GM18907 (cell line): Measurements from ENCODE around the gene GPR63.

ENCODE experiments used
- ATAC-seq: cut with Tn5 transposase; IDR thresholded peaks from one replicate; pipeline ENCODE4 v1.9.1; 2021; ENCODE audit warnings: mild to moderate bottlenecking, moderate library complexity; ENCODE audit not compliant: unreplicated experiment

The GPR63 gene

GRCh38 chr6:96823743-96824142, 13.5 kb downstream of the GPR63 start:
- no peak for ATAC-seq

- no peak for ATAC-seq
These were observed 16.2 kb downstream of the GPR63 start for GRCh38 chr6:96821034-96821433.

DNA sequence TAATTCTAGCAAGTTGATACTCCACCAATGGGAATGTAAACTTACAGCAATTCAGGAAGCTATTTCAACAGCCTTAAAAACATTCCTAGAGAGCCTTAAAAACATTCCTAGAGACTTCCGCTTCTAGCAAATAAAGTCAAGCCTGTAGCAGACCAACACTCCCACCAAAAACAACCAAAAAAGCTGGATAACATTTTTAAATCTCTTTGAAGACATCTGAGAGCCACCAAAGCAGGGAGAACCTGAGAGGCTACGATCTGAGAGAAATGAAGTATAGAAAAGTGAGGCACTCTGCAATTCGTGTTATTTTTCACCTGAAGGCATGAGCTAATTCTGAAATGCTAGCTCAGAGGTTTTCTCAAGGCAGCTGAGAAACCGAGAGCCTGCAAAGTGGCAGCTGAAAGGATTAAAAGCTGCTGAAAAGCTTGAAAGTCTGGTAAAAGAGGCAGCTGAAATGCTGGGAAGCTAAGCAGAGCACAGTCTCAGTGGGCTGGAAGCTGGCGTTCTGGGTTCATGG, 20.9 kb downstream of the GPR63 start:
- no peak for ATAC-seq

DNA sequence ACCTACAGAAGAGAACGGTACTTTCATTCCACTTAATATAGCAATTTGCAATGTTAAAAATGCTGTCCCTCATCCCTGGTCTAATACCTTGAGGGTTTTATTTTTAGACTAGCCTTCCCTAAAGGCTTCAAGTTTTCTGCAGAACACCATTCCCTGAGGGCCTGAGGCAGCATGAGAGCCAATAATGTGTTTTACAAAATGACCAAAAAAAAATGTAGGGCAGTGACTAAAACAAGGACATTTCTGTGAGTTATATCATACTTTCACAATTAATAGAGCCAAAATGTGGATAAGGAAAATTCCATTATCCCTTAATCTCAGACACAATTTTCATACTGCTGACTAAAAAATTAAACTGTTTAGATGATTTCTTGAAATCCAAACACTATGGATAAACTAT, 22.7 kb downstream of the GPR63 start:
- no peak for ATAC-seq

- no peak for ATAC-seq
These were observed 25.1 kb downstream of the GPR63 start for GRCh38 chr6:96812077-96812703.

DNA sequence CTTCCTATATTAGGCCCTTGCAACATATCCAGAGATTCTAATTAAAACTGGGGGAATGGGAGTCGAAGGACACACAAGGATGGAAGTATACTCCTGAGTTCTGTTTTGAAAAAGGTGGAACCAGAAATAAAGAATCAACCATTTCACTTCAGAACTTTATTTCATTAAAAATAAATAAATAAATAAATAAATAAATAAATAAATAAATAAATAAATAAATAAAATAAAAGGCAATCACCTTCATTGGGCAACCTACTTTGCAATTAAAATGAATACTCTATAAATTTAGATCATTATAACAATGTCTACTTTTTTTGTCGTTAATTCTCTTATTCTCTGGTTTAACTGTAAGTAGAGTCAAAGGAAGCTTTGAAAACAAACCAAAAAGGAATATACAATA, 25.6 kb downstream of the GPR63 start:
- ATAC-seq = no peak

GRCh38 chr6:96811136-96811535, 26.1 kb downstream of the GPR63 start:
- no peak for ATAC-seq

DNA sequence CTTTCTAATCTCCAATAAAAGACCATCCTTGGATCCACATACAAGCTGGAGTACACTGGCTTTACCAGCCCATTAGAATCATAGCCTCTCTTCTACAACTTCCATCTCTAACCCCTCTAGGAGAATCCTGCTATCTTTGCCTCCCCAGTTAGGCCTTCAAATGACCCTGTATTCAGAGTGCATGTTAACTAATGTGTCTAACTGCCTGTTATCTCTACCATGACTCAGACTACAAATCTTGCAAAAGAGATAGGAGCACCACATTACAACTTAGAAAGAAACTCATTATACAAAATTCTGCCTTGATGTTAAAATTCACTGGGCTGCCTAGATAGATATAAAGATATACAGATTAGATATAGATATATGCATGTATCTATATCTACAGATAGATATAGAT, 28.2 kb downstream of the GPR63 start:
- no peak for ATAC-seq

- no peak for ATAC-seq
These were observed 34.2 kb downstream of the GPR63 start for GRCh38 chr6:96803106-96803481.

DNA sequence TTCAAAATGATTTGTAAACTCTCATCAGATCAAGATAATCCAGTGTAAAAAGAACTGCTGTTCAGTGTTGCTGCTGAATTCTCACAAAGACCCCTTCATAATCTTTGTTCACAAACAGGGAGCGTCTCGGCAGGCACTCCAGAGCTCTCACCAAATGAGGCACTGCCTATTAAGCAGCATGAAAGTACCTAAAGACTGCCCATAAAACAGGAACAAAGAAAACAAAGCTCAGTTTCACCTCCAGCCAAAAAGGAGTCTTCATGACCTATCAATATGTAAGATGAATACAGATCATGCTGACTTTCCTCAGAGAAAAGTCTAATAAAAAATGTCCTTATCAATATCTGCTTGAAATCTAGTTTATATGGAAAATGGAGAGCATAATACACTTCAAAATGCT, 41.8 kb downstream of the GPR63 start:
- no peak for ATAC-seq

GRCh38 chr6:96794980-96795379, 42.3 kb downstream of the GPR63 start:
- no peak for ATAC-seq

DNA sequence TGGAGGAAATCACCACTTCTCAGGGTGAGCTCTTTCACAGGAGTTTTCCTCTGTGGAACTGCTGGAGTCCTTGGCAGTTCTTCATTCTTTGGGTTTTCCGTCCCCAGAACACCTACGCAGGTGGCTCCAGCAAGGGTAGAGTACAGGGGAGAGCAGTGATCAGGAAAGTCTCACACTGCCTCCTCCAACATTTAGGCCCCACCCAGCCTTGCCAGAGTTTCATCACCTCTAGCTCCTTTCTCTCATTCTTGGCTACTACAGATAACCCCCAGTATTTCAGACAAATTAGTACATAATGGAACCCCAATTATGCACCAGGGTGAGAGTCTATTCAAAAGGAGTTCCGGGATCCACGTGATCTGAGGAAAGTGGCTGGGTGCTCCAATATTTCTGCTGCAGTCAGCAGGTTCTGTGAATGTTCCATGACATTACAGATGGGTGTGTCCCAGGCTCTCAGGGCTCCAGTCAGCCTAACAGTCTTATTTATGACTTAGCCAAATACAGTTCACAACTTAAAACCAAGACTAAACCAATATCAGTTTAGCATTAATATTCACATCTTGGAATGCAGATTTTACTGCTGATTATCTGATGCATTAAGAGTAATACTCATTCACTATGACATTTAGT, 44.6 kb downstream of the GPR63 start:
- ATAC-seq = no peak

DNA sequence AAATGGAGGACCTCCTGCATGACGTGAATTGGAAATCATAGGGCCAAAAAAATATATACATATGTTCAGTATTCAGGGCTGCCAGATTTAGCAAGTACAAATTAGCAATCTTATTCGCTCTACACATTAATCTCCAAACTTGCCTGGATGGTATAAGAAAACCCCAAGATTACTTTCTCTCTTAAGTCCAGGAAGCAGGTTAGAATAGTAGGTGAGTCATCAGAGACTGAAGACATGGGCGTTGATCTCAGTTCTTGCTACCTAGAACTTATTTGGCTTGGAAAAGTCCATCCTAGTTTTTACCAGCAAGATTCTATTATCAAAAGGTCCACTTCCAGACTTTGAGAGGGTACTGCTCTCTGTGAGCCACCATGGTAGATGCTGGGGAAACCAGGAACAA, 47.4 kb downstream of the GPR63 start:
- no peak for ATAC-seq

DNA sequence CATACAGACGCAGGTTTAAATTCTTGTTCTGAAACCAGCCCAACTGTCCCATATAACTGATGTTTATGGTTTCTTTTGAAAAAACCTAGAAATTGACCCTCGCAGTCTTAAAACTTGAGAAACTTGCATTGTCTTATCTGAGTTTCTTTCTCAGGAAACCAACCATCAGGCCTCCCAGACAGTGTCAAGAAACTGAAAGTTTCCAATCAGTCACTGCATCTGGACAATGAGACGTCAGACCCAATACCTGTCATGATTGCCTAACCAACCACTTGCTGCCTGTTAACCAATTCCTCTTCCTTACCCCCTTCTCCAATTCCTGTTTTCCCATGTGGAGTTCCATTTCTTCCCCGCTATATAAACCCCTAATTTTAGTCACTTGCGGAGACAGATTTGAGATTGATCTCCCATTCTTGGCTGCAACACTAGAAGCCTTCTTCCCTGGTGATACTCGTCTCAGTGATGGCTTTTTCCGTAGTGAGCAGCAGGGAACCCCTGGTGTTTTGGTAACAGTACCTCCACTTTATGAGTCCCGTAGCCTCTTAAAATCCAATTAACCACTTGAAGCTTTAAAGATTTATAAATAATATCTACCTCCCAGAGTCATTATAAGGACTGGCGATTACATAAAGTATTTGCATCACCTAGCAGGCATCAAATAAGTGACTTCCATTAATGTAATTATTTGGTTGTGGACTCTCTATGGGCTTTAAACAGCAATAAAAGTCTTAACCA, 49.3 kb downstream of the GPR63 start:
- ATAC-seq = no peak

DNA sequence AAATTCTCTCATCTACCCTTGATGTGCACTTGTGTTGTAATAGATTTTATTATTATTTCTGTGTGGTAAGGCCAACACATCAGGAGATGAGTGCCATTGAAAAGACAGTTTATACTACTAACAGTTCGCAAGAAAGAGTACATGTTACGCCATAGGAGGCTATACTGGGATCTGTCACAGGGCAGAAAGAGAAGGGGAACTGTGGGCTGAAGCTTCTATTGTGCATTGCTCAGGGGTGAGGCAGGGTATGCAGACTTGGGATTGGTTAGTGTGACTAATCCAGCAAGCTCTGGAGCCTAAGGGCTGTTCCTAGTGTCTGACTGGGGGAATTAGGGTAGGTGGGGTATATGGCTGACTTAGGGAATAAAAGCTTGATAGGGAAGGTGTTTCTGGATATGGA, 50.9 kb downstream of the GPR63 start:
- ATAC-seq = no peak

- ATAC-seq = no peak
These were observed 52.6 kb downstream of the GPR63 start for GRCh38 chr6:96784650-96785049.

GRCh38 chr6:96783307-96783706, 54.0 kb downstream of the GPR63 start:
- ATAC-seq = no peak

DNA sequence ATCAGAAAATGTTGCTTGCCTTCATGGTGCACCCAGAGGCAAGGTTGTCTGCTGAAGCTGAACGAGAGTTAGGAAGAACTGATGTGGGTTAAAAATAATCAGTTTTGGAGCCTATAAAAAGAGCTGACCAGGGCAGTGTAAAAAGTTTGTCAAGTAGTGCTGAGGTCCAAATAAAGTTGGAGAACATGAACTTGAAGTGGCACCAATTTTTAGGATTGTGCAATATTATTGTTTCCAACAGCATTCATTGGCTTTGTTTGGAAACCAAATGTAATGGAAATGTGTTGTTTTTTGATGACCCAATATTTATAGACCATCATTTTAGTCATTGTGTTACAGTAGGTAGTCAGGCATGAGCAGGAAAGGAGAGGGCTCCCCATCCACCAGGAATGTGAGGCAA, 55.7 kb downstream of the GPR63 start:
- no peak for ATAC-seq

GRCh38 chr6:96777113-96777512, 60.2 kb downstream of the GPR63 start:
- no peak for ATAC-seq

DNA sequence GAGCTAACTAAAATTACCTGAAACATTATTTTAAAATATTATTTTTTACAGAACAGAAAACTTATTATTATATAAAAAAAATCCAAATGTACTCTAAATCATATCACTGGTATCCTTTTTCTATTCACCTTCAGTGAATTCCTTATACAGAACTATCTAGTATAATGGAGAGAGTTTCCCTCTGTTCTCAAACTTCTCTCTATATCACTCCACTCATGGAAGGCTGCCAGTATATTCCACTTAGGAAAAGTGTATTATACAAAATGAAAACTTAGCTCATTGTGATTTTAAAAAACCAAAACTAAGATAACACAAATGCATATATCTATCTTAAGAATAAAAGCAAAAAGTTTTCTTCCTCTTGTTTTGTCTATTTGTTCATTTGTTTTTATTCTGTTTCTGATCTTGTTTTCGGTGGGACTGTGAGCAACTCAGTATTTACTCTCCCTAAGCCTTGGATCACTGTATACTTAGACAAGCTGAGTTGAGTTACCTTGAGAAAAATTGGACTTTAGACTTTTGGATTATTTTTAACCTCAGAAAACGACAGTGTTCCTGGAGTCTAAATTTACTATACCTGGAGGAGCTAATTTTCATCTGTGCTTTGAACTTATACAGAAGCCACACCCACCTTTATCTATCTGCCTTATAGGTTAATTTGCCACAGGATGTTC, 61.4 kb downstream of the GPR63 start:
- ATAC-seq = no peak

DNA sequence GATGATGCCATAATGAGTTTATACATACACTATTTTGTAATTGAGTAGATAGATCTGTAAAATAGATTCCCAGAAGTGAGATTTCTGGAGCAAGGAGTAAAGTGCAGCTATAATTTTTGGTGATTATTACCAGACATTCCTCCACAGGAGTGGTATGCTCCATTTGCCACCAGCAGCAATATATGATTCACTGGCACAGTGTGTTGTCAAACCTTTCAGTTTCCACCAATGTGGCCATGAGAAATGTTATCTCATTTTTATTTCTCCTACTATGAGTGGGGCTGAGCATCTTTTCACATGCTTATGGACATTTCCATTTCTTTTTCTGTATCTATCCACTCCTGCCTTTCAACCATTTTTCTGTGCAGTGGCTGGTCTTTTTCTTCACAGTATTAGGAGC, 70.5 kb downstream of the GPR63 start:
- ATAC-seq = no peak

GRCh38 chr6:96762599-96762998, 74.7 kb downstream of the GPR63 start:
- no peak for ATAC-seq
